ENCODE data around the gene GRK5. TPM values are rescaled to one million over a fixed set of nuclear protein-coding genes. Genes with fewer than 3 reads are reported as not detected.

The GRK5 gene
- total RNA-seq, 1 experiment from 2014 or later = 1.2 TPM

DNA sequence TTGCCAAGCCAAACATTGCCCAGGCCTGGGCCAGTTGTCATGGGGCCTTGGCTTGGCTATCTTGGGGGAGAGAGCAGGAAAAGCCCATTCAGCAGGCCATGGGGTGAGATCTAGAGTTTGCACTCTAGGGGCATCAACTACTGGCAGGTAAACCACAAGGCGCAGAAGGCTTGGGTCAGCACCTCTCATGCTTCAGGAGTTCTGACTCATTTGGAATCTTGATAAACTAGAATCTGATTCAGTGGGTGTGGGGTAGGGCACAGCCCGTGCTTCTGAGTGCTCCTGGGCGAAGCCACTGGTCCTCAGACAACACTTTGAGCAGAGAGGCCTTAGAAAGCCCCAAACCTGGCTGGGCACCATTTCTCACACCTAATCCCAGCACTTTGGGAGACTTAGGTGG, 254.0 kb downstream of the GRK5 start:
- Histone ChIP-seq H3K14ac (ENCODE audit: insufficient read depth, low read length) (no peak overlapping the region), H2BK12ac (ENCODE audit: insufficient read length, low read depth, low read length) (no peak overlapping the region), H3K79me2 (ENCODE audit: insufficient read depth, low read length) (no peaks in the 10 kb centered on the region), H4K8ac (replicated peaks; ENCODE audit: insufficient read length, low read depth, low read length) (no peak overlapping the region), H3K79me1 (ENCODE audit: insufficient read depth, low read depth, low read length, poor library complexity, severe bottlenecking) (no peaks in the 10 kb centered on the region), H4K5ac (ENCODE audit: insufficient read length, low read depth, low read length) (no peak overlapping the region), H4K91ac (ENCODE audit: insufficient read length, low read depth, low read length) (no peak overlapping the region), H3K4me1 (ENCODE audit: insufficient read depth, low read length) (no peaks in the 10 kb centered on the region), H3K18ac (ENCODE audit: insufficient read length, low read depth, low read length) (no peak overlapping the region), H3K23me2 (ENCODE audit: insufficient read length, low read depth, low read length, poor library complexity, severe bottlenecking) (no peaks in the 10 kb centered on the region), H3K9ac (ENCODE audit: extremely low read depth, insufficient read length, low read length) (no peak overlapping the region), H3K27ac (ENCODE audit: insufficient read length, low read depth, low read length) (no peak overlapping the region), H2BK120ac (ENCODE audit: low read depth, low read length, poor library complexity, severe bottlenecking) (no peak overlapping the region), H3K9me3 (ENCODE audit: control insufficient read depth, low read depth, low read length) (no peaks in the 10 kb centered on the region), H2AFZ (ENCODE audit: low read length) (no peak overlapping the region), H3K27me3 (ENCODE audit: insufficient read depth, low read length) (no peaks in the 10 kb centered on the region), H3K4ac (ENCODE audit: low read depth, low read length) (no peak overlapping the region), H3K23ac (ENCODE audit: insufficient read length, low read depth, low read length) (no peak overlapping the region), H2BK15ac (ENCODE audit: low read depth, low read length) (no peak overlapping the region), H2AK5ac (ENCODE audit: insufficient read length, low read length) (no peak overlapping the region), H3K4me2 (ENCODE audit: insufficient read depth, insufficient read length, low read length) (no peak overlapping the region), H3K56ac (ENCODE audit: insufficient read length, low read depth, low read length) (no peak overlapping the region), H2BK5ac (ENCODE audit: insufficient read length, low read length) (no peak overlapping the region), H3T11ph (ENCODE audit: low read length) (no peak overlapping the region), H2BK20ac (ENCODE audit: low read depth, low read length, poor library complexity, severe bottlenecking) (no peak overlapping the region), H4K20me1 (ENCODE audit: control insufficient read depth, insufficient read depth, insufficient read length) (no peaks in the 10 kb centered on the region)
- Mint-ChIP-seq H3K27me3 (ENCODE audit: low read depth) (peaks cover 37% of the 10 kb centered on the region), H3K27ac (no peak overlapping the region), H3K9me3 (peaks cover 8 to 12% of the 10 kb centered on the region in 2 experiments), H3K36me3 (ENCODE audit: insufficient read depth in 1 of 3, low read depth in 3 of 3) (peaks cover 0 to 5% (median 2%) of the 10 kb centered on the region in 3 experiments; a peak in 4 of 7 replicates), H3K4me1 (peaks cover 0 to 11% of the 10 kb centered on the region in 2 experiments; a peak in 2 of 4 replicates), H3K4me3 (no peak overlapping the region)
- DNase-seq = no peak
- no CpG with 5 or more reads among the region's 3 CpGs for WGBS (ENCODE audit: extremely low coverage, insufficient read length, low lambda C conversion rate)
- TF ChIP-seq, protein P1, sequence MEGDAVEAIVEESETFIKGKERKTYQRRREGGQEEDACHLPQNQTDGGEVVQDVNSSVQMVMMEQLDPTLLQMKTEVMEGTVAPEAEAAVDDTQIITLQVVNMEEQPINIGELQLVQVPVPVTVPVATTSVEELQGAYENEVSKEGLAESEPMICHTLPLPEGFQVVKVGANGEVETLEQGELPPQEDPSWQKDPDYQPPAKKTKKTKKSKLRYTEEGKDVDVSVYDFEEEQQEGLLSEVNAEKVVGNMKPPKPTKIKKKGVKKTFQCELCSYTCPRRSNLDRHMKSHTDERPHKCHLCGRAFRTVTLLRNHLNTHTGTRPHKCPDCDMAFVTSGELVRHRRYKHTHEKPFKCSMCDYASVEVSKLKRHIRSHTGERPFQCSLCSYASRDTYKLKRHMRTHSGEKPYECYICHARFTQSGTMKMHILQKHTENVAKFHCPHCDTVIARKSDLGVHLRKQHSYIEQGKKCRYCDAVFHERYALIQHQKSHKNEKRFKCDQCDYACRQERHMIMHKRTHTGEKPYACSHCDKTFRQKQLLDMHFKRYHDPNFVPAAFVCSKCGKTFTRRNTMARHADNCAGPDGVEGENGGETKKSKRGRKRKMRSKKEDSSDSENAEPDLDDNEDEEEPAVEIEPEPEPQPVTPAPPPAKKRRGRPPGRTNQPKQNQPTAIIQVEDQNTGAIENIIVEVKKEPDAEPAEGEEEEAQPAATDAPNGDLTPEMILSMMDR (conservative IDR thresholded peaks at IDR 0.05) = no peak

Measured in H9 (cell line).